HG03025 (cell line): ENCODE results near the gene RHEX.

ENCODE experiments used
- ATAC-seq: cut with Tn5 transposase; IDR thresholded peaks from one replicate; pipeline ENCODE4 v1.9.1; 2021; ENCODE audit warnings: mild to moderate bottlenecking, moderate library complexity; ENCODE audit not compliant: unreplicated experiment, low FRiP score

Gene RHEX

GRCh38 chr1:206083750-206084149, 30.8 kb downstream of the RHEX start:
- no peak for ATAC-seq

GRCh38 chr1:206087091-206087490, 34.1 kb downstream of the RHEX start:
- no peak for ATAC-seq

DNA sequence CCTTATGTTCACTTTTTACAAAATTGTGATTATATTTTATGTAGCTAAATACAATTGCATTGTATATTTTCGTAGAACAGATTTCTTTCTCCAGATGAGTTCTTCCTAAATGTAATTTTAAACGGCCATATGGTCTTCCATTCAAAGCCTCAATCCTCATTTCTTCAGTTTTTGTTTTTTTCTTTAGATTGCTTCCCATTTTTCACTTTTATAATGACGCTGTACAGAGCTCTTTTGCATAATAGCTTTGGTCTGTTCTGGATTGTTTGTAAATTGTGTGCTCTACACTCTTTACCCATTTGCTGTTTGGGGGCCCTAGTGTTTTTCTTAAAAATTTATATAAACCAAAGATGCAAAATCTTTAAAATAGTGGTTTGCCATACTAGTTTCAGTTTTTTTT, 36.4 kb downstream of the RHEX start:
- ATAC-seq: no peak

GRCh38 chr1:206094024-206094423, 41.1 kb downstream of the RHEX start:
- ATAC-seq: no peak

- no peak for ATAC-seq
Observed at GRCh38 chr1:206097381-206097780, 44.4 kb downstream of the RHEX start.

DNA sequence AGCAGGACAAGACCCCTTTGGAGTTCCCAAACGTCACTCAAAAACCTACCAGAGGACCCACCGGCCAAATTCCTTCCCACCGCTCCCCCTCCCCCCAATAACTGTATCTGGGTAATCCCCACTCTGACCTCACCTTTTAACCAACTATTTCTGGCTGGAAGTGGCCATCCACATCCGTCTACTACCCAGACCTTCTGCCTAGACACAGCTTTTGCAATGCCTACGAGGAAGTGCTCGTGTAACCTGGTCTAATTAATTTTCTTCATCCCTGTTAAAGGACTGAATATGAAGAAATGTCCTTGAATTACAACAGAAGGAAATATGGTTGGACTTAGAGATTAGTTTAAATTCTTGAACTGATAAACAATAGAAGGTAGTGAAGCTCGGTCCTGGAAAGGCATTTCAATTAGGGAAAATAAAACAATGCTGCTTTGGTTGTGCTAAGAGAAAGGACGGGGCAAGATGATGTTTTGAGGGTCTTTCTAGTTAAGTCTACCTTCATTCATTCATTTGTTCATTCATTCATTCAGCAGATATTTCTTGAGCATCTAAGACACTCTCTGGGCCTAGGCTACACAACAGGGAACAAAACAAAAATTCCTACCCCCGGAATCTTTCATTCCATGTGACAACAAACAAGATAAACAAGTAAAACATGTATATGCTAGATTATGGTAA, 45.4 kb downstream of the RHEX start:
- no peak for ATAC-seq

DNA sequence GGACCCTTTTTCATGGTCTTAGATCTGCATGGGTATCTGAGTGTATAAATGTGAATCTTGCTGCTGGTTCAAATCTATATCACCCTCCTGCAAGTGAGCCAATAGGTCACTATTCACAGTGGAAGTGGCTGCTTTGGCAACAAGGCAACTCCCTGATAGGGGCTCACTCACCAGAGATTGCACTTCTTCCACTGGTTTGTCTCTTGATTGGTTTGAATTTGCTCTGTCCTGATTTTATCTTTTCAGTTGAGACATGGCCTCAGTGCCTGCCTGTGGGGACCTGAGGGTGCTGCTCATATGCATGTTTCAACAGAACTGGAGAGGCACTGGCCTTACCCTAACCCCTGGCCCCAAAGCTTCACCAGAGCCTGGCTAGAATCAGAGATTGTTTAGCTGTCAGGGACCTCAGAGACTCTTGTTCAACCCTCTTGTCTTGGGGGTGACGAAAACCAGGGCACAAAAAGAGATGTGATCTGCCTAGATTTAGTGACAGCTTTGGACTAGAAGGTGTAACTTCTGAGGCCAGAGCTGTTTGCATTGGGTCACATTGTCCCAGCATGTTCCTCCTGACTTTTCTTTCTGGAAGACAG, 47.3 kb downstream of the RHEX start:
- no peak for ATAC-seq

DNA sequence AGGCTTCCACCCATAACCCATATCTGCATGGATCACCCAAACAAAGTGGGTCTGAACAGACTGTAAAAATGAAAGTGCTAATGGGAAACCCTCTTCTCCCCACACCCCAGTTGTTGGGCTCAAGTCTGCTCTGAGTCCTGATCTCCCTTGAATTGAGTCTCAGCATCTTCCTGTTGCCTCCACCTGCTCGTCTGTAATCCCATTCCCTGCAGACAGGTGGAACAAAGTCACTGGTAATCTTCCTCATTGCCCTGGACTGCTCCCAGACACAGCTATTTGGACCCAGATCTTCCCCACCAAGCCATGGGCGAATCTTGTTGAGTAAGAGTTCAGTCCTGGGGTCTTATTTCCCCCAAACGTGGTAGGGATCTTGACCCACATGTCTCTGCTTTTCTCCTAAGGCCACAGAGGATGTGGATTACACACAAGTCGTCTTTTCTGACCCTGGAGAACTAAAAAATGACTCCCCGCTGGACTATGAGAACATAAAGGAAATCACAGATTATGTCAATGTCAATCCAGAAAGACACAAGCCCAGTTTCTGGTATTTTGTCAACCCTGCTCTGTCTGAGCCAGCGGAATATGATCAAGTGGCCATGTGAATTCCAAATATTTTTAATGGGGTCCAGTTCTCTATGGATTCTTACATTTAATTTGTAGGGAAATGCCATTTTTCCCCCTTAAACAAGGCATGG, 48.5 kb downstream of the RHEX start:
- ATAC-seq: no peak

- no peak for ATAC-seq
Observed at GRCh38 chr1:206102292-206102936, 49.4 kb downstream of the RHEX start.

GRCh38 chr1:206103979-206104378, 51.0 kb downstream of the RHEX start:
- no peak for ATAC-seq

DNA sequence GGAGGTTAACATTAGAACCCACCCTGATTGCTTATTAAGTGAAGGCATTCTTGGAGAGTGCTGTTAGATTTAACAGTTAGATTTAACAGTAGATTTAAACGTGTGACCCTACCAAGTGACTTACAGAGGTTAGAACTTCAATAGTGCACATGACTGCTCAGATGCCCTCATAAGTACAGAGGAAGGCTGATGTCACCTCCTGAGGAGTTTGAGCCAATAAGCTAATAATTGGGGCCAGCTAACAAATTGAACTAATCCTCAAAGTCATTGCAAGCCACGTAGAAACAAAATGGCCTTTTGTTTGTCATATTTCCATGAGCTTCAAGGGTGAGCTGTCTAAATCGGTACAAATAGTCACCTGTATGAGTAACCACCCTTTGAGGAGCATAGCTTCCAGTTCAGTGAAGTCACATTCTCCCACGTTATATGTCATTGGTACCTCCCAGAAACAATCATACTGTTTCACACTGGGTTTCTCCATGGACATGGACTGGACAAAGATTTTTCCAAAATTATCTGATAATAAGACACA, 52.6 kb downstream of the RHEX start:
- ATAC-seq: no peak

DNA sequence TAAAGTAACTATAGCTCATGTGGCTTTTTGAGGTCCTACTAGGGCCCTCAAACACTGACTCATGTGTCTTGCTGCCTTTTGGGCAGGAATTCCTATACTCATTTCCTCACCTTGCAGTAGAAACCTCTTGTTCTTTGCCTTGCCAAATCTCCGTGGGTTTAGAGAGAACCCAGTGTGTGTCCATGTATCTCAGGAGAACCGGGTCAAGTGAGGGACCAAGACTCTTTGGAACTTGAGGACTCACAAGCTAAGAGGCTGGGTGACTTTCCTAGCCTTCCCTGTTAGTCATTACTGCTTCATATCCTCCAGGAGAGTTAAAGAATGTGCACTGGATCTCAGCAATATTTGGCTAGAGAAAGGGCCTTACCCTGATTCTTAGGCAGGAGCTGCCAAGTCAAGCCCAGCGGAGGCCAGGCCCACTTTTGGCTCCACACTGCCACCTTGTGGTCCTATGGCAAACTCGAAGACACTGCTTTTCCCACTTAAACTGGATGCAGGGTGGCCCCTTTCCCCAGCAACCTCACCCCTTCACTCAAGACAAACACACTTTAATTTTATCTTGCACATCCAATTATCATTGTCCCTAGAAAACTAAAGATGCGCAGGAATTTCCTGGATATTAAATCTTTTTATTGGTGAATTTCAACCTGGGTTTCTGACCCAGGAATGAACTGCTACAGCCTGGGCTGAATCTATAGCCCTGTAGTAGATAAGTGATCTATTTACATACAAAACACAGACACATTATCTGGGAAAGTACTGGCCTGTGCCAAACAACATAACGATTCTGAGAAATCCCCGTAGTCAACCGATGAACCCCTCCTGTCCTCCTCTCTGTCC, 53.6 kb downstream of the RHEX start:
- ATAC-seq: no peak

GRCh38 chr1:206107168-206107544, 54.2 kb downstream of the RHEX start:
- no peak for ATAC-seq

DNA sequence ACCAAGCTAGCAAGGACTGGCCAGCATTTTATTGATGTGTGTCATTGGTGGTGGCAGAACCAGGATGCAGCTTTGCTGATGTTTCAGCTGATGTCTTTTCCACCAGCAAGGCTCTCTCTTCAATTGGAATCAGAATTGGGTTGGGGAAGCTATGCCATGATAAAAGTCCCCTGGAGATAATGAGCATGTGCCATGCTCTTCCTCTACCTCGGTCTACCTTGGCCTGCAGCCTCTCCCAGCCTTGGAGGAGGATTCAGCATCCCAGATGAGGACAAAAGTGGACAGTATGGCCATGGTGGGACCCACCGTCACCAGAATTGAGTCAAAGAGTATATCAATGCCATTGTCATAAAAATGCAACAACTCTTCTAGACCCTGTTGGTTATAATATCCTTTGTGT, 55.7 kb downstream of the RHEX start:
- no peak for ATAC-seq

DNA sequence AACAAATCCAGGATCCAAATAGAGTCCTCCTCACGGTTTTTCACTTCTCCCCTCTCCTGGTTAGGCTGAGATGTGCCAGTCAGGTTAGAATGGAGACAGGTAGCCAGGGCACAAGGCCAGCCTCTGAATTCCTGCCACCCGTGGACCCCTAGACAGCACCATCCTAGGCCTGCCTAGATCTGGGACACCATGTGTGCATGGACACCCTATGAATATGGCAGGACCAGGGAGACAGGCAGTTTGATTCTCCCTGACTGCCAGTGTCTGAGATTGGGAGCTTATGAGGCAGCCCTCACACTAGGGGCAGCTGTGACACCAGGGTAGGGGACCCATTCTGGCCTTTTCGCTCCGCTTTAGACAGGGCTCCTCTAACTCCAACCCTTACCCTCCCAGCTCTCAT, 56.7 kb downstream of the RHEX start:
- no peak for ATAC-seq

GRCh38 chr1:206110161-206110560, 57.2 kb downstream of the RHEX start:
- no peak for ATAC-seq

DNA sequence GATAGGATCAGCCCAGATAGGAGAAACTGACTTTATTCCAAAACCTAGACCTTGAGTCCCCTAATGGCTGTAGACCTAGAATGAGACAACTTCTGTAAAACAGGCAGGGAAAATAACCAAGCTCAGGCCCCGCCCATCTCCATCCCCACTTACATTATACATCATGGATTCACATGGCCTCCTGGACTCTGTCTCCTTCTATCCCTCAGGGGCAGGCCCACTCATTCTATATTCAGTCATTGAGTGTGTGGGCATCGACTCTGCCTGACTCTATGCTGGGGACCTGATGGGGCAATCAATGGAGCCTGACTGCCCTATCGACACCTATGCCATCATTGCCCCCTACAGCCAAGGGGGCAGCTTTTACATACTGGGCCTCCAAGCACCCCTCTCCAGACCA, 57.8 kb downstream of the RHEX start:
- no peak for ATAC-seq

GRCh38 chr1:206111271-206111927, 58.4 kb downstream of the RHEX start:
- no peak for ATAC-seq

GRCh38 chr1:206112600-206113301, 59.8 kb downstream of the RHEX start:
- no peak for ATAC-seq
